HG03460 (cell line): ENCODE data around the gene SLC25A48.
"Not testable (repeated sequence)": the region's sequence is repeated elsewhere in the genome, so short reads cannot be mapped to it uniquely, and the experiment has no call there.

Experiments used
- ATAC-seq: cut with Tn5 transposase; IDR thresholded peaks from one replicate; pipeline ENCODE4 v1.9.1; 2021; ENCODE audit not compliant: unreplicated experiment

The SLC25A48 gene

DNA sequence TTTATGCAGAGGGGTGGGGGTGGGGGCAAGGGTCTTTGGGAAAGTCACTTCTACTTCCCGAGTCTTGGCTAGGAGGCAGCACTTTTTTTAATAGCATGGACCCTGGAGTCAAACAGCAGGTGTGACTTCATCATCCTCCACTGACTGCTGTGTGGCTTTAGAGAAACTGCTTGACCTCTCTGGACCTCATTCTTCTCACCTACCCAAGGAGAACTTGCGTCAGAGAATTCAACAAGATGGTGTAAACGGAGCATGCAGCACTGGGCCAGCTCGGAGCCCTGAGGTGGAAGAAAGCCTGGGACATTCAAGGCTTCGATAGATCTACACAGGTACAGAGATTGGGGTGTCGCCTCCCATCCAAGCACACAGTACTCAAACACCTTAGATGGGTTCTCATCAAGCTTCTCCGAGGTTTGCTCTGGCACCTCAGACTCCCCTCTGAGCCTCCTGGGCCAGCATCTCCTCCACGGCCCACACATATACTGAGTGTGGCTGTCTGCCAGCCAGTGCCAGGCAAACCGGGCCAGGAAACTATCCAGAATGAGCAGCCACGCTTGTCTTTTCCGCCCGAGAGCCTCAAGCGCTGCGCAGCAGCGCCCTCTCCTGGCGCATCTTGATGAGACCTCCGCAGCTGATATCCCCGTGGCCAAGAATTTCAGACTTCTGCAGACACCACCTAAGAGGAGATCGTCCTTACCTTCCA is 4.6 kb upstream of the SLC25A48 start:
- ATAC-seq: no peak

GRCh38 chr5:135830384-135830700 is 4.1 kb upstream of the SLC25A48 start:
- ATAC-seq: no peak

DNA sequence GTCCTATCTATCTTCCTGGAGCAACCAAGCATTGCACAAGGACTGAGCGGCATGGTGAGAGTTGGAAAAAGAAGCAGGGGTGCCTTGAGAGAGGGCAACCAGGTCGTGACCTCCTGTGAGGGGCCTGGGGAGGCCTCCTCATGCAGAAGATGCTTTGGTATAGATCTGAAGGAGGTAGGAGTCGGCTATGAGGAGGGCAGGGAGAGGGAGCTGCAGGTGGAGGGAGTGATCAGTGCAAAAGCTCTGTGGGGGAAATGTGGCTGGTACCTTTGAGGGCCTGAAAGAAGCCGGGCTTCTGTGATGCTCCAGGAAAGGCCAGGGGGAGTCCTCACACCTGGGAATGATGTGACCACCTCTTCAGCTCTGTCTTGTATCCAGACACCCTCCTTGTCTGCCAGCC is 3.6 kb upstream of the SLC25A48 start:
- ATAC-seq: no peak

- no peak for ATAC-seq
Measured at GRCh38 chr5:135831439-135831838, 3.0 kb upstream of the SLC25A48 start.

DNA sequence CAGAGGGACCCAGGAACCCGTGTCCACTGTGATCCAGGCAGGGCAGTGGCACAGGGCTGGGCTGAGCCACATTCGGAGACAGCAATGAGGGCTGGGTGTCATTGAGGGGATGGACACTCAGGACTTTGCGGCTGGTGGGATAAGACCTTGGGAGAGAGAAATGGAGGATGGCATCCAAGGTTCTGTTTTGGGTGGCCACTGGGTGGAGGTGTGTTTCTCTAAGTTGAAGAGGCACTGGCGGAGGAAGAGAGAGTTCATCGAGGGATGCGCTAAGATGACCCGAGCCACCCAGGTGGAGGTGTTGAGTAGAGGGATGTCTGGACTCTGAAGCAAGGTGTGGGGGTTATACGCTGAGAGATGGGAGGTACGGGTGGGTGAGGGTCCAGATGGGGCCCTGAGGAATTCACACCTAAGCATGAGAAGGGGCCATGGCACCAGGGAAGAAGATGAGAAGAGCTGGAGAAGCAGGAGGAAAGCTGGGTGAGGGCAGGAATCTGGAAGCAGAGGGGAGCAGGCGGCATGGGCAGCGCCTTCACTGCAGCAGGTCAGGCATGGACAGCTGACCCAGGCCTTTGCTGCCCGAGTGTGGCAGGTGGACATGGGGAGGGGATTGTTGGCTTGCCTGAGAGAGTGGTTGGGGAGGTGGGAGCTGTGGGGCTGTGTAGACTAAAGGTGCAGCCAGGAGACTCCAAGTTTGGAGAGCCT is 2.5 kb upstream of the SLC25A48 start:
- ATAC-seq: no peak

DNA sequence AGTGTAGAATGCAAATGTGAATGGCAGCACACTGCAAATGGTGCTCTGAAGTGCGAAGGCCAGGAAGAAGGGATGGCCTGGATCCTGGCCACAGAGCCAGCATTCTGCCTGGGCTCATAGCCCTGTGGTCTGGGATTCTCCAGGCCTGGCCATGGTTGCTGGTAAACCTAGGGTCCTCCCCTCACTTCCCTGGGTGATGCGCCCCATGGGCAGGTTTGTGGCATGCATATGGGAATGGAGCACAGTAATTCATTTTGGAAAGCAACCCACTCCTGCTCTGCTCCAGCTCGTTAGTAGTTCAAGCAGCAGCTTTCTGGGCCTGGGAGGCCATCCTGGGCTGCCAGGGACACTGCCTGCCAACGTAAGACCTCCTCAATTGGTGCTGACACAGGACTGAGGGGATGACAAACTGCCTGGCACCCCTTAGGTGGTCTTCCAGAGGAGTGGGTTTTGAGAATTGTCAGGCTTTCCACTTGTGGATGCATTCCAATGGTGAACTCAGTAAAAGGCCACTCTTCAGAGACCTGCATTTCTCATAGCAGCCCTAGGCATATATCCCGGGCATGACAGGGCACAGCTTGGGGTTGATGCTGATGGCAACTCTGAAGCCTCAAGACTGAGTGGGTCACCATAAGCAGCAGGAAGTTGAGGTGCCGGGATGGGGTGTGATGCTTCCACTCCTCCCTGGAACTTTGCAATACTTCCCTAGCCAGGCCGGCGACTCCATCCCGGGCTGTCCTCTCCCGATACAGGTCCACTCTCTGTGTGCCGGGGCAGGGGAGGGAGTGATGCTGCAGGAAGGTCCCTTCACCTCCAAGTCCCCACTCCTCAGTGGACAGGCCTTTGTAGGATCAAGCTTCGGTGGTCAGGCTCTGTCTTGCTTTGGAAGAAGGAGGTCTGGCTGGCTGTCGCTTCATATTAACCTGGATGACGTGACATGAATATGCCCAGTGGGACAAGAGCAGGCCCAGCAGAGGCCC is 1.2 kb upstream of the SLC25A48 start:
- no peak for ATAC-seq

DNA sequence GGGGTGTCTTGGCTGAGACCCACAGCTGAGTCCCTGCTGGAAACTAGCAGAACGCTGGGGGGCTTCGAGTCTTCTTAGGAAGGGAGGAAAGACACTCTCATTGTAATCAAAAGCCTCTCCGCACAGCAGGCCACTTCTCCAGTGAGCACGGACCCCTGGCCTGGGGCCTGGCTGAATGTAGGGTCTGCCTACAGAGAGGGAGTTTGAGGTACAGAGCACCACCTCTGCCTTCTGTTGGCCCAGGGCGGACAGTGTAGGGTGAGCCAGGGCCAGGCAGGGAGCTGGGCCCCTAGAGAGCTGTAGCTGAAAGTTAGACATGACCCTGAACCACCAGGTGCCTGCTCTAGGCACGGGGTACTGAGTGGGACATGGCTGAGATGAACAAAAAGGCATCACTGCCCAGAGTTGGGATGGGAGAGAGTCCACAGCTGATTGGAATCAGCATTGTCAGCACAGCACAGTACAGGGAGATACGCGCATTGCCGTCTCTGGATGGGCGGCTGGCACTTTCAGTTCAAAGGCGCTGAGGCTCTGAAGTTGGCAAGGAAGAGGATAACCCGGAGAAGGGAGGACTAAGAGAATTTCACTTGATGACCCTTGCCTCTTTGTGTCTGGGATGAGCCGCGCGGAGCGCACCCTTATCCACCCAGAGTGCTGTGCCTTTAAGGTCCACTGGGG is 363 bp upstream of the SLC25A48 start:
- ATAC-seq: peak; percentile 74

GRCh38 chr5:135835766-135836165 is 1.3 kb downstream of the SLC25A48 start:
- ATAC-seq: no peak

DNA sequence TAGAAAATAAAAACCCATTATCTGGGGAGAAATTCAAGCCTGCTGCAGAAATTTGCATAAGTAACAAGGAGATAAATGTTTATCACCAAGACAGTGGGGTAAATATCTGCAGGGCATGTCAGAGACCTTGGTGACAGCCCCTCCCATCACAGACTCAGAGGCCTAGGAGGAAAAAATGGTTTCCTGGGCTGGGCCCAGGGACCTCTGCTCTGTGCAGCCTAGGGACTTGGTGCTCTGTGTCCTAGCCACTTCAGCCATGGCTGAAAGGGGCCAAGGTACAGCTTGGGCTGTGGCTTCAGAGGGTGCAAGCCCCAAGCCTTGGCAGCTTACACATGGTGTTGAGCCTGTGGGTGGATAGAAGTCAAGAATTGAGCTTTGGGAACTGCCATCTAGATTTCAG is 3.9 kb downstream of the SLC25A48 start:
- not testable (repeated sequence) for ATAC-seq

GRCh38 chr5:135839566-135839965 is 5.1 kb downstream of the SLC25A48 start:
- no peak for ATAC-seq

- ATAC-seq: no peak
Measured at GRCh38 chr5:135840959-135841358, 6.5 kb downstream of the SLC25A48 start.

DNA sequence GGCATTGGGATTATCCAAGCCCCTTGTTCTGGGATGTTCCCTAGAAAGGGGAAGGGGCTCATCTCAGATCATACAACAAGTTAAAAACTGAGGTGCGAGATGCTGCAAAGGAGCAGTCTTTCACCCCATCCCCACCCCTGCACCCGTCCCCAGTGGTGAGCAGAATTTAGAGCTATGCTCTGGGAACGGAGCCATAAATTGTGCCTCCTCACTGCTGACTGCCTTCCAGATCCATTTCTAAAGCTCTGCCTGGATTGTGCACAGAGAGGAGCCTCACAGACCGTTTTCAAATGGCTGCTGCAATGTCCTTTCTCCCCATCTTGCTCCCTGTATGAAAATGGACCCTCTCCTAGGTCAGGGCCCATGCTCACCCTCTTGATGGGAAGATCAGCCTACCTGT is 8.3 kb downstream of the SLC25A48 start:
- ATAC-seq: no peak

DNA sequence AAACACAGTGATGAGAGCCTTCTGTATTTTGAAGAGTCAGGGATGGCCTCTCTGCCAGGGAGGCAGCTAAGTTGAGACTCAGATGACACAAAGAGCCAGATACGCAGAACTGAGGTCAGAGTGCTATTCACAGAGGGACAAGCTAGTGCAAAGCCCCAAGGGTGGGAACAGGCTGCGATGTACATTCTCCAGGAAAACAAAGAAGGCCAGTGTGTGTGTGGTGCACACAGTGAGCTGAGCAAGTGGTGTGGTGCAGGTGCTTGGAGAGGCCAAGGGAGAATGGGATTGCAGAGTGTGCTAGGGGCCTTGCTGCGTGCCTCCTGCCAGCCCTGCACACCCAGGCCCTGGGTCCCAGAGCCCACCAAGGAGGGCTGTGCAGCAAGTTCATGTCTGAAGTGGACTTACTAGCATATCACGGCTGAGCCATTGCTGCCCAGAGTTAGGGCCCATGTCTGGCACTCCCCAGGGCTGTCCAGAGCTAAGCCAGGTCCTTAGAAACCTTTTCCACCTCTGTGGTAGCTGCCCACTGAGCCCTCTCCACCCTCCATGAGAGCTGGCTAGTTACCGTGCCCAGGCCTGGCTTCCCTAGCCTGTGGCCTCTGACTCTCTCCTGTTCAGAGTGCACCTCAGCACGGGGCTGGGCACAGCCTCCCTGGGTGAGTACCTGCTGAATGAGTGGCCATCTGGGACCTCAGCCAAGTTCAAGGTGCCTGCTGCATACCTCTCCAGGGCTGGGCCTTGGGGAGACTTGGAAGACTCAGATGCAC is 9.3 kb downstream of the SLC25A48 start:
- ATAC-seq: no peak

- no peak for ATAC-seq
Measured at GRCh38 chr5:135846311-135846710, 11.8 kb downstream of the SLC25A48 start.

- no peak for ATAC-seq
Measured at GRCh38 chr5:135847976-135848375, 13.5 kb downstream of the SLC25A48 start.

GRCh38 chr5:135850231-135850630 is 15.8 kb downstream of the SLC25A48 start:
- ATAC-seq: no peak

DNA sequence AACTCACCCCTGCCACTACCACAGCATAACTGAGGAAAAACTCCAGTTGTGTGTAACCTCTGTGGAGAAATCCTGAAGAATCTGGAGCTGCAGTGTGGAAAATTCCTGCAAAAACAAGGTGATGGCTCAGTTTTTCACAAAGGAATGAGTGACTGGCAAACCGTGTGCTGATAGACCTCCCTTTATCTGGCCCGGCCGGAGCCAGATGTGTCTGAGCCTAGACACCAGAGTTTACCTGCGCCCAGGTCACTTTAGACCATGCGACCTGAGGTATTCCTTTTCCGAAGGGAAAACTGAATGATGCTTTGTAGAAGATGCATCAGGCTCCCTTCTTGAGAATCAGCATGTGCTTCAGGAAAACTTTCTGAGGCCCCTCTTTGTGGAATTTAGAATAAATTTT is 16.2 kb downstream of the SLC25A48 start:
- ATAC-seq: no peak

GRCh38 chr5:135851186-135851914 is 16.9 kb downstream of the SLC25A48 start:
- ATAC-seq: no peak

DNA sequence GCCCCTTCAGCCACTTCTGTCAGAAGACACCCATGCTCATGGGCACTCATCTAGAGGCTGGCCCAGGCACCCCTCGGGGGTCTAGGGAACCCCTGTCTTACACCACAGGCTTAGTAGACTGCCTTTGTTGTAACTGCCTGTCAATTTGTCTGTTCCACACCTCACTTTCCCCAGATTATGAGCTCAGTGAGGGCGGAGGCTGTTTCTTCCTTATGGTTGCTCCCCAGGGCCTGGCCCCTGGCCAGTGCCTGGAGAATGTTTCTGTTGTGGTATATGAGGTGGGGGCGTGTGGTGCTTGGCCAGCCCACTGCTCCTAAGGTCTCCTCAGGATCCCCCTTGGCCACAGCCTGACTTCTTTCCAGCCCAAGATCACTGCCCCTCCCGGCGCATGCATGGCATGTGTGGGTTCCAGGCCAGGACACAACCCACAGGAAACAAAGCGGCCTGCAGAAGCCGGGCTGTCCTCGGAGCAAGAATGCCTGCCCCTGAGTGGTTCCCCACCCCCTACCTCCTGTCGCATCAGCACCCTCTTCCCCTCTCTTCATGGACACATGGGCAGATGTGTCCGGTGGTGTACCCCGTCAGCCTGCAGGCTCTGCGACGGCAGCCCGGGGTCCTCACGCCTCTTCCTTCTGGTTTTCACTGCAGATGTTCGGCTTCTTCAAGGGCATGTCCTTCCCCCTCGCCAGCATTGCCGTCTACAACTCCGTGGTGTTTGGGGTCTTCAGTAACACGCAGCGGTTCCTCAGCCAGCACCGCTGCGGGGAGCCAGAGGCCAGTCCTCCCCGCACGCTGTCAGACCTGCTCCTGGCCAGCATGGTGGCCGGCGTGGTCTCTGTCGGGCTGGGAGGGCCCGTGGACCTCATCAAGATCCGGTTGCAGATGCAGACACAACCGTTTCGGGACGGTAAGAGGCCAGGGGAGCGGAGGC is 17.7 kb downstream of the SLC25A48 start:
- no peak for ATAC-seq
